ENCODE data around the gene SPTLC3. TPM values are rescaled to one million over a fixed set of nuclear protein-coding genes. Genes with fewer than 3 reads are reported as not detected.

The SPTLC3 gene
- total RNA-seq, 2 donors from 2014 or later: 5.3 to 18.4 TPM

DNA sequence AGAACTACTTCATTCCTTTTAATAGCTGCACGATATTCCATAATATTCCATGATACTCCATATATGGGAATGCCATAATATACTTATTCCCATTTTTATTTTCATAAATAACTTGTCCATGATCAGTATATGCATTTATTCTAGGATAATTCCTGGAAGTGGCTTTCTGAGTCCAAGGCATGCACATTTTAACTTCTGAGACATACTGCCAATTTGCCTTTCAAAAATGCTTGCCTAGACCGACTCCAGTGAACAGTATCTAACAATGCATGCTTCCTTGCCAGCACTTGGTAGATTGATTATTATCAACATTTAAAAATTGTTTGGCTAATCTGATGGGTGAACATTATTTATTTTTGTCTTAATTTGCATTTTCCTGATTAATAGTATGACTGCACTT lies 54.0 kb downstream of the SPTLC3 start:
- Histone ChIP-seq H3K27me3 (no peaks in the 10 kb centered on the region), H3K4me3 (no peak overlapping the region), H3K36me3 (replicated peaks in 1 of 2; ENCODE audit: insufficient read depth in 1 of 2, low read depth in 2 of 2) (no peaks in the 10 kb centered on the region), H3K27ac (no peak overlapping the region), H3K4me1 (no peaks in the 10 kb centered on the region), H3K9me3 (no peaks in the 10 kb centered on the region)
- no peak for DNase-seq
- TF ChIP-seq, protein P1, sequence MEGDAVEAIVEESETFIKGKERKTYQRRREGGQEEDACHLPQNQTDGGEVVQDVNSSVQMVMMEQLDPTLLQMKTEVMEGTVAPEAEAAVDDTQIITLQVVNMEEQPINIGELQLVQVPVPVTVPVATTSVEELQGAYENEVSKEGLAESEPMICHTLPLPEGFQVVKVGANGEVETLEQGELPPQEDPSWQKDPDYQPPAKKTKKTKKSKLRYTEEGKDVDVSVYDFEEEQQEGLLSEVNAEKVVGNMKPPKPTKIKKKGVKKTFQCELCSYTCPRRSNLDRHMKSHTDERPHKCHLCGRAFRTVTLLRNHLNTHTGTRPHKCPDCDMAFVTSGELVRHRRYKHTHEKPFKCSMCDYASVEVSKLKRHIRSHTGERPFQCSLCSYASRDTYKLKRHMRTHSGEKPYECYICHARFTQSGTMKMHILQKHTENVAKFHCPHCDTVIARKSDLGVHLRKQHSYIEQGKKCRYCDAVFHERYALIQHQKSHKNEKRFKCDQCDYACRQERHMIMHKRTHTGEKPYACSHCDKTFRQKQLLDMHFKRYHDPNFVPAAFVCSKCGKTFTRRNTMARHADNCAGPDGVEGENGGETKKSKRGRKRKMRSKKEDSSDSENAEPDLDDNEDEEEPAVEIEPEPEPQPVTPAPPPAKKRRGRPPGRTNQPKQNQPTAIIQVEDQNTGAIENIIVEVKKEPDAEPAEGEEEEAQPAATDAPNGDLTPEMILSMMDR (IDR thresholded peaks at IDR 0.05): no peak
- no peak for TF ChIP-seq POLR2A (IDR thresholded peaks at IDR 0.05)
- WGBS, 2 donors: 48 to 53% methylated on average over 2 of the region's 2 CpGs
- intact Hi-C loops (cut with DNase I): no loop called here
- no peak for ATAC-seq

DNA sequence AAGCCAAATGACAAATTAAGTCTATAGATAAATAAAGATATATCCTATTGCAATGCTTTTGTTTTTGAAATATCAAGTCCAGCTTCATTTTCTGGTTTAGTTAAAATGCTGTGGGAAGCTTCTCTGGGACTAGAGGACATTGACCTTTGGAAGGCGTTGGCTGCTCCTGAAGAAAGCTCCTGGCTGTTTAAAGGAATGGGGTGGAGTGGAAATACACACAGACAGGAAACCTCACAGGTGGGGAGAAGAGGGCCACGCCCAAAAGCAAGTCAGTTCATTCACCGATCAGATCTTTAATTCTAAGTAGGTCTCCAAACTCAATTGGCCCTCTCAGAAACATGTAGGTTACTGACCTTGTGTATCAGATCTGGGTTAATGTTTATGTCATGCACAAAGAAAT lies 59.6 kb downstream of the SPTLC3 start:
- no peak overlapping the region for H3K4me3 ChIP-seq
- ATAC-seq: no peak
- no peaks in the 10 kb centered on the region for H3K9me3 ChIP-seq
- no peaks in the 10 kb centered on the region for H3K4me1 ChIP-seq
- DNase-seq: no peak
- intact Hi-C loops (cut with DNase I): no loop called here
- no peaks in the 10 kb centered on the region for H3K27me3 ChIP-seq
- H3K27ac ChIP-seq: no peak overlapping the region
- whole genome bisulfite sequencing, 2 donors: 40 to 53% methylated on average over 3 of the region's 3 CpGs
- TF ChIP-seq, protein P1 (IDR thresholded peaks at IDR 0.05): no peak
- no peak for TF ChIP-seq POLR2A (IDR thresholded peaks at IDR 0.05)
- no peaks in the 10 kb centered on the region for H3K36me3 ChIP-seq (replicated peaks in 1 of 2; ENCODE audit: insufficient read depth in 1 of 2, low read depth in 2 of 2)

GRCh38 chr20:13081877-13082276 lies 73.1 kb downstream of the SPTLC3 start:
- intact Hi-C loops (cut with DNase I): no loop called here
- Histone ChIP-seq H3K27me3 (no peaks in the 10 kb centered on the region), H3K9me3 (no peaks in the 10 kb centered on the region), H3K36me3 (replicated peaks in 1 of 2; ENCODE audit: insufficient read depth in 1 of 2, low read depth in 2 of 2) (no peaks in the 10 kb centered on the region), H3K27ac (no peak overlapping the region), H3K4me1 (no peaks in the 10 kb centered on the region), H3K4me3 (no peak overlapping the region)
- TF ChIP-seq POLR2A (IDR thresholded peaks at IDR 0.05): no peak
- TF ChIP-seq, protein P1 (IDR thresholded peaks at IDR 0.05): no peak
- no peak for DNase-seq
- WGBS, 2 donors: 85 to 97% methylated on average over 1 of the region's 1 CpG
- ATAC-seq: no peak

DNA sequence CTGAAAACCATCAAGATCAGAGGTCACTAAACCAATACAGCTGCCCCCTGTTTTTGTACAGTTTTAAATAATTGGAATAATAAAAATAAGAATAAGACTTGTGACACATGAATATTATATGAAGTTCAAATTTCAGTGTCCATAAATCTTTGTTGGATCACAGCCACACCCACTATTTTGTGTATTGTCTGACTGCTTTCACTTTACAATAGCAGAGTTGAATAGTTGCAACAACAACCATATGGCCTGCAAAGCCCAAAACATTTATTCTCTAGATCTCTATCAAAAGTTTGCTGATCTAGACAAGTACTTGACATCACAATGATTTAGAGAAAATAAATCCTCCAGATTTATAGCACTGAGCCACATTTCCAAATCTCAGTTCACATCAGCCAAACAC lies 73.6 kb downstream of the SPTLC3 start:
- no peaks in the 10 kb centered on the region for H3K27me3 ChIP-seq
- TF ChIP-seq POLR2A (IDR thresholded peaks at IDR 0.05): no peak
- TF ChIP-seq, protein P1 (IDR thresholded peaks at IDR 0.05): no peak
- DNase-seq: no peak
- no peaks in the 10 kb centered on the region for H3K9me3 ChIP-seq
- ATAC-seq: no peak
- no peak overlapping the region for H3K4me3 ChIP-seq
- no peaks in the 10 kb centered on the region for H3K4me1 ChIP-seq
- H3K27ac ChIP-seq: no peak overlapping the region
- intact Hi-C loops (cut with DNase I): no loop called here
- no peaks in the 10 kb centered on the region for H3K36me3 ChIP-seq (replicated peaks in 1 of 2; ENCODE audit: insufficient read depth in 1 of 2, low read depth in 2 of 2)

GRCh38 chr20:13085275-13085674 lies 76.5 kb downstream of the SPTLC3 start:
- WGBS, 2 donors: 78 to 88% methylated on average over 3 of the region's 3 CpGs
- TF ChIP-seq POLR2A (IDR thresholded peaks at IDR 0.05): no peak
- TF ChIP-seq, protein P1 (IDR thresholded peaks at IDR 0.05): no peak

More at GRCh38 chr20:13085275-13085674, 76.5 kb downstream of the SPTLC3 start:
- intact Hi-C loops (cut with DNase I): no loop called here
- DNase-seq (no peak), ATAC-seq (no peak)
- Histone ChIP-seq H3K4me3 (no peak overlapping the region), H3K36me3 (replicated peaks in 1 of 2; ENCODE audit: insufficient read depth in 1 of 2, low read depth in 2 of 2) (no peaks in the 10 kb centered on the region), H3K27ac (no peak overlapping the region), H3K4me1 (no peaks in the 10 kb centered on the region), H3K9me3 (no peaks in the 10 kb centered on the region), H3K27me3 (no peaks in the 10 kb centered on the region)
